Measurements from ENCODE around the gene SLC36A3. TPM values are rescaled to one million over a fixed set of nuclear protein-coding genes. Genes with fewer than 3 reads are reported as not detected.
A peak's percentile ranks its signal among the peaks of the same experiment; 100 is the strongest.
"Not testable (repeated sequence)": the region's sequence is repeated elsewhere in the genome, so short reads cannot be mapped to it uniquely, and the experiment has no call there.

Gene SLC36A3
- total and polyA plus RNA-seq, 7 donors, result not detected

DNA sequence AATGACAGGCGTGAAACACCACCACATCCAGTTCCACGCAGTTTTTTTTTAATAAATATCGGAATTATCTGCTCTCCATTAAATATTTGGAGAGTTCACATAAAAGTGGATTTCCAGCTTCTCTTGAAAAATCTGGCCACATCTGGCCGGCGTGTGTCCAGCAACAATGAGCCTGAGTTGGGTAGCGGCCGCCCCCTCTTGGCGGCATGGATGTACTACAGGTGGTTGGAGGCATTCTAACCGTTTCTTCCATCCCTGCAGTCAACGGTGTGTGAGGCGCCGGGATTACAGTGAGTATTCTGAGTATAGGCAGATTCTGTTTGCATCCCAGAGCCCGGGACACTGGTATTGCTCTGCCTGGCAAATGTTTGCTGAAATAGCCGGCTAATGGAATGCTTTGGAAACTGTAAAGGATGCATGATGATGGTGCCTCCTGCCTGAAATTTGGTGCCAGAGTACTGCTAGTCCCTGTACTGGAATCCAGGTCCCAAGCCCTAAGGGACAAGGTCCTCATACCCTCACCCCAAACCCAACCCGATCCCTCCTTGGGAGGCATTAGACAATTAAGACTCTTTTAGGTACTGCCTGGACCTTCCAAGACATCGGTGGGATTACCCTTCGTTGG, 64.2 kb downstream of the SLC36A3 start:
- peak; percentile 93 for DNase-seq
- TF ChIP-seq EP300 (IDR thresholded peaks at IDR 0.05), result no peak
- peak in 1 of 4 donors; percentile 39 for TF ChIP-seq POLR2AphosphoS5 (IDR thresholded peaks at IDR 0.05)
- TF ChIP-seq, protein P1, sequence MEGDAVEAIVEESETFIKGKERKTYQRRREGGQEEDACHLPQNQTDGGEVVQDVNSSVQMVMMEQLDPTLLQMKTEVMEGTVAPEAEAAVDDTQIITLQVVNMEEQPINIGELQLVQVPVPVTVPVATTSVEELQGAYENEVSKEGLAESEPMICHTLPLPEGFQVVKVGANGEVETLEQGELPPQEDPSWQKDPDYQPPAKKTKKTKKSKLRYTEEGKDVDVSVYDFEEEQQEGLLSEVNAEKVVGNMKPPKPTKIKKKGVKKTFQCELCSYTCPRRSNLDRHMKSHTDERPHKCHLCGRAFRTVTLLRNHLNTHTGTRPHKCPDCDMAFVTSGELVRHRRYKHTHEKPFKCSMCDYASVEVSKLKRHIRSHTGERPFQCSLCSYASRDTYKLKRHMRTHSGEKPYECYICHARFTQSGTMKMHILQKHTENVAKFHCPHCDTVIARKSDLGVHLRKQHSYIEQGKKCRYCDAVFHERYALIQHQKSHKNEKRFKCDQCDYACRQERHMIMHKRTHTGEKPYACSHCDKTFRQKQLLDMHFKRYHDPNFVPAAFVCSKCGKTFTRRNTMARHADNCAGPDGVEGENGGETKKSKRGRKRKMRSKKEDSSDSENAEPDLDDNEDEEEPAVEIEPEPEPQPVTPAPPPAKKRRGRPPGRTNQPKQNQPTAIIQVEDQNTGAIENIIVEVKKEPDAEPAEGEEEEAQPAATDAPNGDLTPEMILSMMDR (IDR thresholded peaks at IDR 0.05), result peak; percentile 48 to 70 (median 57)
- no peak for TF ChIP-seq POLR2A (IDR thresholded peaks at IDR 0.05)
- no peaks in the 10 kb centered on the region for H3K36me3 ChIP-seq
- H3K4me3 ChIP-seq, result peak overlapping the region in 3 of 4 donors; percentile 15 to 40 (median 40)
- intact Hi-C loops (cut with DNase I), result loop anchor here (2.0 to 10.0 kb wide), 3 partner anchors 87 to 185 kb away; no protein-coding TSS in a partner anchor
- 21 to 24% methylated on average over 17 of the region's 17 CpGs for WGBS, 2 donors
- H3K4me1 ChIP-seq, result peaks cover 0 to 36% (median 33%) of the 10 kb centered on the region in 4 donors
- H3K9me3 ChIP-seq, result no peaks in the 10 kb centered on the region
- H3K27me3 ChIP-seq, result no peaks in the 10 kb centered on the region
- H3K27ac ChIP-seq, result peak overlapping the region; percentile 84 to 90 (median 86)

DNA sequence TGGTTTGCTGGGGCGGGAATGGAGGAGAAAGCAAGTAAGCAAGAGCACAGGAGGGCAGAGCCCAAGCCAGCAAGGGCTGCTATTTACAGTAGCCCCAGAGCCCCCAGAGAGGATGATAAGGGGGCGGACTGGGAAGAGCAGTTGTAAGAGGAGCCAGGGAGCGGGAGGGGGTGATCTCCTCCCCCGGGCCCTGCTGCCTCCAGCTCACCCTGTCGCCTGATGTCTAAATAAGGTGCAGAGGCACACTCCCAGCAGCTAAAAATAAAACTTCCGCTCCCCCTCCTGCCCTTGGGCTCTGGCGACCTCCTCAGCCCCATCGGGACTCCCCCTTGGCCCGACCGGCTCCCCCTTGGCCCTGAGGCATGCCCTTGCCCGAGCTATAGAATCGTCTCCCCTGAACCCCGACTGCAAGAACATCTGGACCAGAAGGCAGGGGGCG, 65.2 kb downstream of the SLC36A3 start:
- Histone ChIP-seq H3K4me1 (peaks cover 0 to 41% (median 39%) of the 10 kb centered on the region in 4 donors), H3K27me3 (no peaks in the 10 kb centered on the region), H3K9me3 (no peaks in the 10 kb centered on the region), H3K27ac (peak overlapping the region; percentile 84 to 90 (median 86)), H3K36me3 (no peaks in the 10 kb centered on the region), H3K4me3 (peak overlapping the region; percentile 15 to 40 (median 34))
- intact Hi-C loops (cut with DNase I), result loop anchor here (2.0 to 10.0 kb wide), 3 partner anchors 86 to 184 kb away; no protein-coding TSS in a partner anchor
- 44 to 69% methylated on average over 14 of the region's 14 CpGs for WGBS, 2 donors
- DNase-seq, result peak; percentile 86
- TF ChIP-seq POLR2A (IDR thresholded peaks at IDR 0.05) (no peak), POLR2AphosphoS5 (IDR thresholded peaks at IDR 0.05) (peak; percentile 18 to 49 (median 31))
- TF ChIP-seq, protein P1 (IDR thresholded peaks at IDR 0.05), result no peak

DNA sequence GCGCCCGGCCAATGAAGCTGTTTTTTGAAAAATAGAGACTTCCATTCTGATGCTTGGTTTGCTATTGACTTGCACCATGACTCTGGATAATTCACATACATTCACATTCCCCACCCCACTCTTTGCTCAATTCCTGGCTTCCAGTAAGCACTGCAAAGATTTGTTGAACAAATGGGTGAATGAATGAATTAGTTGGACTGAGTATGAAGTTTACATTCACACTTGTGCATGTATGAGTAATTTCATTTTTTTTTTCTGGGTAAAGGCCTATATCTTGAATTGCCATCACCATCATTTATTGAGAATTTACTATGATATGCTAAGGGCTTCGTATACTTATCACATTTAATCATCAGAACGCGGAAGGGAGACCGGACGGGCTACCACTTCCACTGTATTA, 65.9 kb downstream of the SLC36A3 start:
- Histone ChIP-seq H3K9me3 (no peaks in the 10 kb centered on the region), H3K4me1 (peaks cover 0 to 41% (median 39%) of the 10 kb centered on the region in 4 donors), H3K27ac (peak overlapping the region; percentile 84 to 90 (median 86)), H3K36me3 (no peaks in the 10 kb centered on the region), H3K27me3 (no peaks in the 10 kb centered on the region), H3K4me3 (peak overlapping the region in 1 of 4 donors; percentile 40)
- DNase-seq, result peak; percentile 27
- whole genome bisulfite sequencing, 2 donors, result 85 to 94% methylated on average over 7 of the region's 7 CpGs
- no peak for TF ChIP-seq POLR2AphosphoS5 (IDR thresholded peaks at IDR 0.05)
- no peak for TF ChIP-seq EP300 (IDR thresholded peaks at IDR 0.05)
- TF ChIP-seq, protein P1 (IDR thresholded peaks at IDR 0.05), result no peak
- TF ChIP-seq POLR2A (IDR thresholded peaks at IDR 0.05), result no peak
- intact Hi-C loops (cut with DNase I), result loop anchor here (2.0 to 10.0 kb wide), 3 partner anchors 85 to 183 kb away; no protein-coding TSS in a partner anchor

DNA sequence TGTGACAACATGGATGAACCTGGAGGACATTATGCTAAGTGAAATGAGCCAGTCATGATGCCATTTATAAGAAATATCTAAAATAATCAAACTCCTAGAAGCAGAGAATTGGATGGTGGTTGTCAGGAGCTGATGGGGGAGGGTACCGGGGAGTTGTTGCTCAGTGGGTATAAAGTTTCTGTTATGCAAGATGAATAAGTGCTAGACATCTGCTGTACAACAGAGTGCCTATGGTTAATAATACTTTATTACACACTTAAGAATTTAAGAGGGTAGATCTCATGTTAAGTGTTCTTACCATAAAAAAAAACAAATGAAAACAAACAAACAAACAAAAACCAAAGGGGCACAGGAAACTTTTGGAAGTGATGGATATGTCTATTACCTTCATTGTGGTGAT, 66.7 kb downstream of the SLC36A3 start:
- Histone ChIP-seq H3K9me3 (no peaks in the 10 kb centered on the region), H3K27me3 (no peaks in the 10 kb centered on the region), H3K36me3 (no peaks in the 10 kb centered on the region), H3K4me1 (peaks cover 0 to 41% (median 39%) of the 10 kb centered on the region in 4 donors), H3K27ac (peak overlapping the region in 2 of 4 donors; percentile 86 to 90), H3K4me3 (no peak overlapping the region)
- intact Hi-C loops (cut with DNase I), result loop anchor here (5.0 to 10.0 kb wide), 2 partner anchors 85 to 182 kb away; no protein-coding TSS in a partner anchor
- TF ChIP-seq, protein P1 (IDR thresholded peaks at IDR 0.05), result no peak
- WGBS, 2 donors, result 93 to 98% methylated on average over 1 of the region's 1 CpG
- no peak for DNase-seq

DNA sequence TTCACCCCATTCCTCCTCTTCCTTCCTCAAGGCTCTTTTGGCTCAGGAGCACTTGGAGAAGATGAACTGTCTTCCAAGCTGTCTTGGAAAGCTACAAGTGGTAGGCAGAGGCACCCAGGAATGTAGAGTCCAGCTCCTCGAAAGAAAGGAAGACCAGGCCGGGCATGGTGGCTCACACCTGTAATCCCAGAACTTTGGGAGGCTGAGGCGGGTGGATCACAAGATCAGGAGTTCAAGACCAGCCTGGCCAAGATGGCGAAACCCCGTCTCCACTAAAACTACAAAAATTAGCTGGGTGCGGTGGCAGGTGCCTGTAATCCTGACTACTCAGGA, 68.4 kb downstream of the SLC36A3 start:
- not testable (repeated sequence) for H3K27me3 ChIP-seq, DNase-seq, H3K9me3 ChIP-seq, H3K36me3 ChIP-seq
- H3K4me3 ChIP-seq, result peak overlapping the region in 3 of 4 donors; percentile 17 to 29 (median 29)
- H3K27ac ChIP-seq, result peak overlapping the region; percentile 71 to 83 (median 80)
- intact Hi-C loops (cut with DNase I), result loop anchor here (5.0 to 10.0 kb wide), 2 partner anchors 83 to 180 kb away; no protein-coding TSS in a partner anchor
- WGBS, 2 donors, result 94 to 96% methylated on average over 6 of the region's 6 CpGs
- peaks cover 0 to 41% (median 39%) of the 10 kb centered on the region in 4 donors for H3K4me1 ChIP-seq
